HG03520 (cell line): ENCODE data around the gene DCK.

Experiments used
- ATAC-seq: cut with Tn5 transposase; IDR thresholded peaks from one replicate; pipeline ENCODE4 v1.9.1; 2021; ENCODE audit warnings: mild to moderate bottlenecking, moderate library complexity; ENCODE audit not compliant: unreplicated experiment

DCK gene

GRCh38 chr4:70993181-70994068 is at the start of gene DCK:
Gene DCK (plus strand): TSS chr4:70993649. CDS start chr4:70993836, 187 bp downstream.
- peak; percentile 82 for ATAC-seq

- ATAC-seq: no peak
Observed at GRCh38 chr4:70945046-70945445, 48.4 kb upstream of the DCK start.

DNA sequence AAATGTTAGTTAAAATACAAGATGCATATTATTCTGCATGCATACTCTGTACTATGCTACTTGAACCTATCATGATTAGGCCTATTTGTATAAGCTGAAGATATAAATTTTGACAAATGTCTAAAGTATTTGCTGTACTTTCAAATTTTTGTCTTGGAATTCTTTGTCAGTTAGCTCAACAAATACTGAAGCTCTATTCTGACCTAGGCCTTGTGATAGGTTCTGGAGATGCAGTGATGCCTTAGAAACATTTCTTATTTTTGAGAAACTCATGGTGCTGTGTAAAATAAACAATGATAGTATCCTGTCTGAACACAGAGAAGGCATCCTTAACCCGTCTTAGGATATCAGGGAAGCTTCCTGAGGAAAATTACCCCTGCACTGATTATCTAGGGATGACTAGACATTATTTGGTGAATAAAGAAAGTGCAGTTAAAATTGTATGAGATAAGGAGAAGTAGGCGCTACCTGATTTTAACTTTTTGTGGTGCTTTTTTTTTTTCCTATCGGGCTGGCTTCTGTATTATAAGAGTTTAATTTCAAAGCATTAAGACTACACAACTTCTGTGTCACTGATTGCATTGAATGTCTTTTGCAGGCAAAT is 47.9 kb upstream of the DCK start:
- no peak for ATAC-seq

DNA sequence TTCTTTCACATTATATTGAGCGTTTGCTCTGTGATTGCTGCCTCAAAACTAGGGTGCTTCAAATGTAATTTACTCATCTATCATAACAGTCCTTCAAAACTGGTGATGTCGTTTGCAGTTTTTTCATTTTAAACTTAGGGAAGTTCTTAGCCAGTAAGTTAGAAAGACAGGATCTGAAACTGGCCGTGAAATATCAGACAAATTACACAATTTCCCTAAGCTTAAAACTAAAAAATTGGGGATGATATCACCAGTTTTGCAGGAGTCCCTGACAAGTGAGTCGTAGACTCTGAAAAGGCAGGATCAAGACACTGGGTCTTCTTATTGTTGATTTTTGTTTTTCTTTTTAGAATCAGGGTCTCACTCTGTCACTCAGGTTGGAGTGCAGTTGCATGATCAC is 46.5 kb upstream of the DCK start:
- ATAC-seq: no peak

- ATAC-seq: no peak
Observed at GRCh38 chr4:70948665-70949260, 44.7 kb upstream of the DCK start.

- ATAC-seq: no peak
Observed at GRCh38 chr4:70954032-70954431, 39.4 kb upstream of the DCK start.

DNA sequence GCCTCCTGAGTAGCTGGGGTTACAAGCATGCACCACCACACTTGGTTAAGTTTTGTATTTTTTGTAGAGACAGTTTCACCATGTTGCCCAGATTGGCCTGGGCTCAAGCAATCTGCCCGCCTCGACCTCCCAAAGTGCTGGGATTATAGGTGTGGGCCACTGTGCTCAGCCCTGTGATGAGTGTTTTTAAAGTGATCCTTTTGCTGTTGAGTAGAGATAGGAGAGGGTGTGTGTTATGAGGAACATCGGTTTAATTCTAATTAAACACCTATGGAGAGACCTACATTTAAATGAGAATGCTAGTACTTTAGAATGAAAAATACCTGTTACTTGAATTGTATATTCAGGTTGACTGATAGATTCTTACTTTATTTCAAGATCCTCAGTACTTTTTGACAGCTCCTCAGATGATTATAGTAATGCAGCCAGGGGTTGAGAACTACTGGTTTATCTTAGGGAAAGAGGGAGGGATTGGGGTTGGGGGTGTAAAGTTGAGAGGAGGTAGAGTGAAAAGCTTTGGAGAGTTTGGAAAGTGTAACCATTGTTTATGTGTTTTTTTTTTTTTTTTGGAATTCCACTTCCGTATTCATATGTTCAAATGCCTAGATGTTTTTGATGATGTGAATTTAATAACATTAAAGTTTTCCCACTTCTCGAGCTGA is 36.8 kb upstream of the DCK start:
- ATAC-seq: no peak

DNA sequence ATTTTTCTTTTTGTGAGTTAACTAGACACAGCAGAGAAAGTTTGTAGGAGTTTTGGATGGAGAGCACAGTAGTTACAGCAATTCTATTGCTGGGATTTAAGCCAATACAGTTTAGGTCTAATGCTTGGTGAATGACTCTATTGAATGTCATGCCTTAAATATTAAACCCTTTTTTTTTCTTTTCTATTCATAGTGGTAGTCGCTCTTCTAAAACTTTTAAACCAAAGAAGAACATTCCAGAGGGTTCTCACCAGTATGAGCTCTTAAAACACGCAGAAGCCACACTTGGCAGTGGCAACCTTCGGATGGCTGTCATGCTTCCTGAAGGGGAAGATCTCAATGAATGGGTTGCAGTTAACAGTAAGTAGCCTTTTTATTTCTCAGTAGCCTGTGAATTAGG is 34.8 kb upstream of the DCK start:
- ATAC-seq: no peak

GRCh38 chr4:70969076-70969475 is 24.4 kb upstream of the DCK start:
- ATAC-seq: no peak

GRCh38 chr4:70976252-70976651 is 17.2 kb upstream of the DCK start:
- no peak for ATAC-seq

DNA sequence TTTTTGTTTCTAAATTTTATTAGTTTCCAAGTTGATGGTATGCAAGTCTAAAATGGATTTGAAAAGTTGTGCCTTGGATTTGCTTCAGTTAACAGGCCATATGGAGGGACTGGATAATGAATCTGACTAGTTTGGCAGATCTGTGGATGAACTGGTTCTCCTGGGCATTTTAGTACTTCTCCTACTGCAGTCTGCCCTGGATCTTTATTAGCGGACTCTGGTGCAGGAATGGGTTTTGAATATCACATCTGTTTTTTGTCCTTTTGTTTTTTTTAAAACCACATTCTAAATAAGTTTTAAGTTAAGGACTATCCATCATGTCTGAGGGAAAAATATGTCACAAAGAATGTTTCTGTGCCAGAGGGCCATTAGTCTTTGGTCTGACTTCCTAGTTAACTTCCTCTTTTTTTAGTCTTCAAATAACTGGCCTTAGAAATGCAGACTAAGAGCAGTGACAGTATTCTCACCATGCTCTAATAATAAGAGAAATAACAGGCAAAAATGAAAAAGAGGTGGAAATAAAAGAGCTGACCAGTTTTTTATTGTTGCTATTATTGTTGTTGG is 13.9 kb upstream of the DCK start:
- ATAC-seq: no peak

GRCh38 chr4:70980196-70980595 is 13.3 kb upstream of the DCK start:
- ATAC-seq: no peak

GRCh38 chr4:70984106-70984505 is 9.3 kb upstream of the DCK start:
- no peak for ATAC-seq

- no peak for ATAC-seq
Observed at GRCh38 chr4:70984589-70984988, 8.9 kb upstream of the DCK start.

- no peak for ATAC-seq
Observed at GRCh38 chr4:70991596-70991995, 1.9 kb upstream of the DCK start.

- no peak for ATAC-seq
Observed at GRCh38 chr4:70992391-70992881, 1.0 kb upstream of the DCK start.

DNA sequence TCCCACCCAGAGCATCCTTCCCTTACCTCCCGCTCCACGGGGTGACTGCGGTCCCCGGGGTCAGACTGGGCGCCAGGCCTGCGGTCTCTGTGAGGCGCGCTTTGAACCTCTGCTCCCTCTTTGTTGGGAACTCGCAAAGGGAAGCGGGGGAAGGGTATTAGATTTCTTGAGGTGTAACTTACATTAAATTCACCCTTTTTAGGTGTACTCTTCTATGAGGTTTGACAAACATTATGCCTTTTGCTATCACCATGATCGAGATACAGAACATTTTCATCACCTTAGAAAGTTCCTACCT is 569 bp downstream of the DCK start:
- ATAC-seq: no peak

- ATAC-seq: peak; percentile 27
Observed at GRCh38 chr4:70994387-70995099, 1.1 kb downstream of the DCK start.

DNA sequence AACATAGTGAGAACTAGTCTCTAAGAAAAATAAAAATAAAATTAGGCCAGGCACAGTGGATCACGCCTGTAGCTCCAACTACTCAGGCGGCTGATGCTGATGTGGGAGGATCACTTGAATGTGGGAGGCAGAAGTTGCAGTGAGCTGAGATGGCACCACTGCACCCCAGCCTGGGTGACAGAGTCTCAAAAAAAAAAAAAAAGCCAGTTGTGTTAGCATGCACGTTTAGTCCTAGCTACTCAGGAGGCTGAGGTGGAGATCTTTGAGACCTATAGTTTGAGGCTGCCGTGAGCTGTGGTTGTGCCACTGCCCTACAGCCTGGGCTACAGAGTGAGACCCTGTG is 2.5 kb downstream of the DCK start:
- ATAC-seq: no peak

DNA sequence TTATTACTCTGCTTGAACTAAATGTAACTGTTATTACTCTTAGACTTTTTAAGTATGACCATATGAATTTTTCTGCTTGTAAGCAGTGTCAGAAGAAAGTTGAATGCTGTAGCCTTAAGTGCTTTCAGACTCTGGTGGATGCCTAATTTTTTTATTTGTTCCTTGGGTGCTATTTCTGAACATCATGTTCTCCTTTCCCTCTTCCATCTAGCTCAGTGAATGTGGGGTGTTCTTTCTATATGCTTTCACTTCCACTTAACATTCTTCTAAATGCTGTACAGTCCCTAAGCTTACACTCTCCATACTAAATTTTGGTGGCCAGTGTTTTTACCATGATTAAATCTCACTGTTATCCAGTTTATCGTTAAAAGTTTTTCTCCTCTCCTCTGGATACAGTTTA is 3.6 kb downstream of the DCK start:
- no peak for ATAC-seq

DNA sequence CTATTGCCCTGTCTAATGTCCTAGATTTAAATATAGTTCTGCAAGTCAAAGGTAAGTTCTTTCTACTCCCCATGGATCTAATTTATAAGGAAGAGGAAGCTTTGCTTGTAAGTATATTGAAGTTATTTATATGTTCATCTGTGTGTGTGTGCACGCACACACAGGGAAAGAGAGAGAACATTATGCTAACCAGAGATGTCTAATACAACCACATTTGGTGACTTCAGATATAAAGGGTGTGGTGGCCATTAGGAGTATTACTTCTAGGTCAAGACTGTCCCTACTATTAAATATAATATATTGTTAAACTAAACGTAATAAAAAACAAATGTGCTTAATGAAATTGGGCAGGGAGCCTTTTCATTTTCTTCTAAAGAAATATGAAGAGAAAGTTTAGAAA is 4.1 kb downstream of the DCK start:
- no peak for ATAC-seq
